Type B pancreatic cell (in vitro differentiated cells): ENCODE results near the gene IBA57. TPM values are rescaled to one million over a fixed set of nuclear protein-coding genes. Genes with fewer than 3 reads are reported as not detected.

Source experiments
- DNase-seq: peaks from one replicate; pipeline ENCODE4 v3.0.0; 2021; ENCODE audit warnings: mixed read lengths; ENCODE audit not compliant: unreplicated experiment; ENCODE audit errors: extremely low spot score
- H3K27ac Mint-ChIP-seq: 2 replicates; pipeline ENCODE4 v1.8.0; 2021; ENCODE audit warnings: mild to moderate bottlenecking, mixed read lengths
- H3K27me3 Mint-ChIP-seq: 2 replicates; pipeline ENCODE4 v1.8.0; 2021; ENCODE audit warnings: mixed read lengths
- H3K36me3 Mint-ChIP-seq: 2 replicates; pipeline ENCODE4 v1.8.0; 2021; ENCODE audit warnings: mixed read lengths
- H3K4me1 Mint-ChIP-seq: one replicate; pipeline ENCODE4 v1.8.0; 2021; ENCODE audit warnings: mixed read lengths; ENCODE audit not compliant: unreplicated experiment
- H3K4me3 Mint-ChIP-seq: 2 replicates; pipeline ENCODE4 v1.8.0; 2021; ENCODE audit warnings: mild to moderate bottlenecking, mixed read lengths
- H3K9me3 Mint-ChIP-seq: 2 replicates; pipeline ENCODE4 v1.8.0; 2021; ENCODE audit warnings: mixed read lengths
- total RNA-seq: library from RNA; stranded (reverse); gene quantifications from 2 replicates; pipeline ENCODE4 v1.2.1, GENCODE V29; 2021; ENCODE audit warnings: low replicate concordance
- TF ChIP-seq, protein P1 (sequence below): fragments of 200-600 bp; sonication (generic); conservative IDR thresholded peaks from 2 replicates; pipeline ENCODE4 v1.5.0; 2021; ENCODE audit warnings: antibody characterized with exemption, mild to moderate bottlenecking

The IBA57 gene
- total RNA-seq, 1 donor from 2014 or later, result 9.5 TPM

DNA sequence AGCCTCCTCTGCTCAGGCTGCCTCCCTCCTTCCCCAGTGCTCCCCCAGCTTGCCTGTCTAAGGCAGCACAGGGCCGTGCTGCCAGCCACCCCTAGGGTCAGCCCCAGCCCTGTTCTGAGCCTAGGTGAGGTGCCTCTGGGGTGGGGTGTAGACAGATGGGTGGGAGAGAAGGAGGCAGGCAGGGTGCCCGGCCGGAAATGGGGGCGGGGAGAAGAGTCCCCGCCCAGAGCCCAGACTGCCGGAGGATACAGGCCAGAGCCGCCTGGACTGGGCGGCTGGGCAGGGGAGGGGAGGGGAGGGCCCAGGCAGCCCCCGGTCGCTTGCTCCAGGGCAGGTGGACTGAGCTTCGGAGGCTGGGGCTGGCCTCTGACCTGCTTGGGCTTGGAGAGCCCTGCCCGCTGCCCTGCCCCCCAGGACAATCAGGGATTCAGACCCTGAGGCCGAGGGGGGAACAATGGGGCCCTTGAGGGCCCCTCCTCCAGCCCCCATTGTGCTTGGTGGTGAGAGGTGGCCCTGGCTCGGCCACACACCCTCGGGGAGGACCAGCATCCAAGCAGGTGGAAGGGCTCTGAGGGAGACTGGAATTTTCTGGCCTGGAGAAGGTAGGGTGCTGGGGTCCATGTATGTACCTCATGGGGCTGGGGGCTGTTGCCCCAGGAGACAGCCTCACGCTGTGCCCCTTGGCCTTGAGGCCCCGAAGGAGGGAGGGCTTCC, 16.0 kb upstream of the IBA57 start, which contains the start of gene GJC2:
TSS of gene GJC2 (plus strand) at position 525 of the 714 bp plus-strand sequence. CDS start 7,829 bp downstream, outside the sequence.
- Mint-ChIP-seq H3K27ac (no peak within 1 kb of the TSS), H3K4me3 (no peak within 1 kb of the TSS), H3K36me3 (no peaks in the 10 kb centered on the region), H3K4me1 (no peaks in the 10 kb centered on the region), H3K27me3 (no peaks in the 10 kb centered on the region), H3K9me3 (no peaks in the 10 kb centered on the region)
- no peak for DNase-seq
- TF ChIP-seq, protein P1, sequence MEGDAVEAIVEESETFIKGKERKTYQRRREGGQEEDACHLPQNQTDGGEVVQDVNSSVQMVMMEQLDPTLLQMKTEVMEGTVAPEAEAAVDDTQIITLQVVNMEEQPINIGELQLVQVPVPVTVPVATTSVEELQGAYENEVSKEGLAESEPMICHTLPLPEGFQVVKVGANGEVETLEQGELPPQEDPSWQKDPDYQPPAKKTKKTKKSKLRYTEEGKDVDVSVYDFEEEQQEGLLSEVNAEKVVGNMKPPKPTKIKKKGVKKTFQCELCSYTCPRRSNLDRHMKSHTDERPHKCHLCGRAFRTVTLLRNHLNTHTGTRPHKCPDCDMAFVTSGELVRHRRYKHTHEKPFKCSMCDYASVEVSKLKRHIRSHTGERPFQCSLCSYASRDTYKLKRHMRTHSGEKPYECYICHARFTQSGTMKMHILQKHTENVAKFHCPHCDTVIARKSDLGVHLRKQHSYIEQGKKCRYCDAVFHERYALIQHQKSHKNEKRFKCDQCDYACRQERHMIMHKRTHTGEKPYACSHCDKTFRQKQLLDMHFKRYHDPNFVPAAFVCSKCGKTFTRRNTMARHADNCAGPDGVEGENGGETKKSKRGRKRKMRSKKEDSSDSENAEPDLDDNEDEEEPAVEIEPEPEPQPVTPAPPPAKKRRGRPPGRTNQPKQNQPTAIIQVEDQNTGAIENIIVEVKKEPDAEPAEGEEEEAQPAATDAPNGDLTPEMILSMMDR, result no peak

DNA sequence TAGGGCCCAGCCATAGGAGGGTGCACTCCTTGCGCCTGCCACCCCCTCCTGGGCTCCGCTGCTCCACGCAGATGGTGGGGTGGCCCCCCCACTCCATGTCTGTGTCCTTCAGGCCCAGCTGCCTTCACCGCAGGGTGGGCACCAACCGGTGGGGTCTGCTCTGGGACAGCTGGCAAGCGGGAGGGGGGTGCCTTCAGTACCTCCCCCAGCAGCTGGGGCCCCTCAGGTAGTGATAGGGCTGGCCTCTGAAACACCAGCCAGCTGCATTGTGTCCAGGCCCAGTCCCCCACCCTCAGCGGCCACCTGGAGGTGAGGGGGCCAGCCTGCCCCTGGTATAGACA, 15.5 kb upstream of the IBA57 start:
- DNase-seq, result no peak
- TF ChIP-seq, protein P1, result no peak
- H3K27me3 Mint-ChIP-seq, result no peaks in the 10 kb centered on the region
- H3K27ac Mint-ChIP-seq, result no peak overlapping the region
- no peaks in the 10 kb centered on the region for H3K4me1 Mint-ChIP-seq
- no peak overlapping the region for H3K4me3 Mint-ChIP-seq
- no peaks in the 10 kb centered on the region for H3K9me3 Mint-ChIP-seq
- H3K36me3 Mint-ChIP-seq, result no peaks in the 10 kb centered on the region

DNA sequence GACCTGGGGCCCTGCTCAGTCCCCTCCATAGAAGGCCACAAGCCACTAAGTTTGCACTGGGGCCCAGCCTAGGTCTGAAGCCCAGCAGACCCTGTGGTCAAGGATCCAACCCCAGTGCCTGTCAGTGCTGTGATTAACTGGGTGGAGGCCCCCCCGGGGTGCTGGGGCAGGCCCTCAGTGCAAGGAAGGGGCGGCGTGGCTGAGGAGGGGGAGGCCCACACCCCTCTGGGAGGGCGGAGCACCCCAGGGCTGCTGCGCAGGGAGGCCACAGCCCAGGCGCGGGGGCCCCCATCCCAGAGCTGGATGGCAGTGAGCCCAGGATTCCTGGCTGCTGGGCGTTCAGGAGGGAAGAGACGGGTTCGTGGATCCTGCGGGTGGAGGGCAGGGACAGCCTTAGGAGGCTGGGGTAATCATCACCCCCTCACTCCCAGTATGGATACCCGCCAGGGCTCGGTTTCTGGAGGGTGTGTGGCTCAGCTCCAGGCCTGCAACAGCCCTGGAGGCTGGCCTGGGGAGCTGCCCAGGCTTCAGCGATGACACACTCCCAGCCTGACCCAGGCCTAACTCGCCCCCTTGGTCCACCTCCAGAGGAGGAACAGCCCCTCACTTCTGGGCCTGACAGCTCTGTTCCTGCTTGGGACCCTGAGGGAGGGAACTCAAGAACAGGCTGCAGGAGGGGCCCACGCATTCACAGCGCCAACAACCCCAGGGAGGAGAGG, 15.0 kb upstream of the IBA57 start:
- H3K4me3 Mint-ChIP-seq, result no peak overlapping the region

DNA sequence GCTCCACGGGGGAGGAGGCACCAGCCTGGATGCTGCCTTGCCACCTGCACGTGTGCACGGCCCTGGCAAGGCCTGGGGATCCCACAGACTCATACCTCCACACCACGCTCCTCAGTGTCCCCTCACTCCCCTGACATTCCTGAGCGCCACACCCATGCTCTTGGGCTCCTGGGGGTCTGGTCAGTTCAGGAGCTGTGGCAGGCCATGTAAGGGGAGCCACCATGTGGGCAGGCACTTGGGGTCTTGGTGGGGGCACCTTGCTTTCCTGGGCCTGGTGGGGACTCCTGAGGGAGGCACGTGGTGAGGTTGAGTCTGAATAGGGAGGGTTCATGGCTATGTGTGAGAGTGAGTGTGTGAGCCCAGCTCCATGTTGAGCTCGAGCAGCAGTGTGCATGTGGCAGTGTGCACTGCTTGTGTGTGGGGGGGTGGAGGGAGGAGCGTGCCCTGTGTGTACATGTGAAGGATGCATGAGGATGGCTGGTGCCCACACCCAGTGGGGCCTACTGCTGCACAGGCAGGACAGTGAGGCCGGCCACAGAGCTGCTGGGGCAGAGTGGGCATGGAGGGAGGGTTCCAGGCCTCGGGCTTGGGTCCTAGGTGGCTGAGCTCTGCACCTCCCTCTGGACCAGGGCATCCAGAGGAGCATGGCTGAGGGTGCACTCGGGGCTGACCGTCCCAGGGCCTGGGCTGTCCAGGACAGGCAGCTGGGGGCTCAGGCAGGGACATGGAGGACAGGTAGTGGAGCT, 14.3 kb upstream of the IBA57 start:
- Mint-ChIP-seq H3K4me1 (no peaks in the 10 kb centered on the region), H3K36me3 (no peaks in the 10 kb centered on the region), H3K27ac (no peak overlapping the region), H3K4me3 (no peak overlapping the region), H3K27me3 (no peaks in the 10 kb centered on the region), H3K9me3 (no peaks in the 10 kb centered on the region)
- DNase-seq, result no peak
- TF ChIP-seq, protein P1, result no peak

More for the DNA sequence above, 15.0 kb upstream of the IBA57 start:
- no peak overlapping the region for H3K27ac Mint-ChIP-seq
- no peaks in the 10 kb centered on the region for H3K27me3 Mint-ChIP-seq
- TF ChIP-seq, protein P1, result no peak
- DNase-seq, result no peak
- H3K9me3 Mint-ChIP-seq, result no peaks in the 10 kb centered on the region
- H3K36me3 Mint-ChIP-seq, result no peaks in the 10 kb centered on the region
- H3K4me1 Mint-ChIP-seq, result no peaks in the 10 kb centered on the region

DNA sequence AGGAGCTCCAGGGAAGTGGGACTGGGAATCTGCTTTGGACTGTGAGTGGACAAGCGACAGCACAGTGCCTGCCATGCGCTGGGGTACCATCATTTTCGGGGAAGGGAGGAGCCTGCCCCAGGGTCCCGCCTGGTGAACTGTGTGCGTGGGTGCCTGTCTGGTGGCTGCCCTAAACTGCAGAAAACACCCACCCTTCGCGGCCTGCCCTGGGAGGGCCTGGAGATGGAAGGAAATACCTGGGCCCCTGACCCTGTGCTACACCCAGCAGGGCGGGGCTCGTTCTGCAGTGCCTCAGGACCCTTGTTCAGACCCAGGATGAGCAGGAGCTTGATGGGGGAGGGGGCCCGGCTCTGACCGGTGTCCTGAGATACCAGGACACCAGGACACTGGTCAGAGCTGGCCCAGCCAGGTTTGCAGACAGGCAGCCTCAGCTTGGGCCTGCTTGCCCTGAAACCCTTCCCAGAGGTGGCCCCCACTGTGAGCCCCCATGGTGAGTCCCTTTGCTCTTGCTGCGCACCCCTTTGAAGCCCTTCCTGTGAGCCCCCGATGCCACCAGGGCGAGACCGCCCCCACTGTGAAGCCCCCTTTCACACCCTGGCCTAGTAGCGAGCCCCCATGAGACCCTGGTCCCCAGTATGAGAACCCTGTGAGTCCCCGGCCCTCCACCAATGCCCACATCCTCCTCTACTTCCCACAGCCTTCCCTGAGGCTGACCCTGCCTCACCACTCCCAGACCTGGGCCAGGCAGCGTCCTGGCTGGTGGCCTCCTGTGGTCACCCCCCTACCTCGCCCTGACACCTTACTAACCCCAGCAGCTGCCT, 13.3 kb upstream of the IBA57 start:
- Mint-ChIP-seq H3K27me3 (no peaks in the 10 kb centered on the region), H3K9me3 (no peaks in the 10 kb centered on the region), H3K4me1 (no peaks in the 10 kb centered on the region), H3K4me3 (no peak overlapping the region), H3K27ac (no peak overlapping the region), H3K36me3 (no peaks in the 10 kb centered on the region)
- DNase-seq, result no peak
- TF ChIP-seq, protein P1, result no peak
